HG02938 (cell line): Measurements from ENCODE around the gene FNTB.

Source experiments
- ATAC-seq: cut with Tn5 transposase; IDR thresholded peaks from one replicate; pipeline ENCODE4 v1.9.1; 2021; ENCODE audit warnings: mild to moderate bottlenecking, moderate library complexity; ENCODE audit not compliant: unreplicated experiment

FNTB gene

DNA sequence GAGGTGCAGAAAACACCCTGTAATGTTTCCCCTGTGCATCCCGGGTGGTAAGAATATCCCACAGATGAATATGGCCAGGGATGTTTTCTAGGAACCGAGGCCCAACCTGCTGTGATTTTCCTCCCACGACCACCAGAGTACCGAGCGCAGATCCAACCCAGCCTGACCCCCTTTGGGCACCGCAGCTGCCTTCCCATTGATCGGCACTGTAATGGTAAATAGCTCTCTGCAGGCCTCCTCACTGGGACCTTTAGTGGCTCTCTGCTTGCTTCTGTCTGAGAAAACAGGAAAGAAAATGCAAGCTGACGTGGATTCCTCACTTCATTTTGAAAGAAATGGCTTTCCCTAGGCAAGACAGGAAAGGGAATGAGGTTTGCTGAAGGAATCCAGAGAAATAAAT is 12.1 kb upstream of the FNTB start:
- no peak for ATAC-seq

GRCh38 chr14:64979336-64980074 is 7.2 kb upstream of the FNTB start:
- ATAC-seq, result no peak

DNA sequence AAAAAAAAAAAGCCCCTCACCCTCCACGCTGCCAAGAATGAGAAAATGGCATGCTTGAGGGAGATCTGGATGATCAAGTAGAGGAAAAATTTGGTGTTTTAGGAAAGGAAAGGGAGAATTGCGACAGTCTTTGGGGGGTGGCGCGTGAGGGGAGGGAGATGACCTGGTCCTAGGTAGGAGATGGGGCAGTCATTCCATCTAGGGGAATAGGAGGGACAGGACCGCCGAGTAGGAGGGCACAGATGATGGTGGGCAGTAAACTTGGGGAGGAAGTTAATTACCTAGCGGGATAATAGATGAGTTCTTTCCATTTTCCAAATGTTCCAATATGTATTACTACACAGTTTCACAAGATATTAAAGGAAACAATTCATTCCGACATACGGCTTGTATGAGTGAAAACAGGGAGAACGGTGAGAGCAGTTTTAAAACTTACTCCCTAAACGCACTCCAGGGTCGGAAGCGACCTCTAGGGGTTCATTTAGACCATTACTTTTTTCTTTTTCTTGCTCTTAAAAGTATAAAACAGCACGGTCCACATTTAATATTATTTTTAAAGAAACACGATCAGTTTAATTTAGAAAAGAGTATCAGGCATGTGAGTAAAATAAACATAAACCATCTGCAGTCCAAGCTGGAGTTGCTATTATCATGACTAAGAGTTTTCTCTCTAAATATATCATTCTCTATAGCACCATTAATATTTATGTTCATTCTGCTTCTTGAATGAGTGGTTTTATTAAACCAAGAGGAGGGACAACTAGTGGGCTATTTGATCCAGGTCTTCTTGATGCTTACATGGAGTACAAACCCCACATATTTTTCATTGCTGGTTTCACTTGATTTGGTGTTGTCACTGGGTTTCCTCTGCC is 3.0 kb upstream of the FNTB start:
- no peak for ATAC-seq

DNA sequence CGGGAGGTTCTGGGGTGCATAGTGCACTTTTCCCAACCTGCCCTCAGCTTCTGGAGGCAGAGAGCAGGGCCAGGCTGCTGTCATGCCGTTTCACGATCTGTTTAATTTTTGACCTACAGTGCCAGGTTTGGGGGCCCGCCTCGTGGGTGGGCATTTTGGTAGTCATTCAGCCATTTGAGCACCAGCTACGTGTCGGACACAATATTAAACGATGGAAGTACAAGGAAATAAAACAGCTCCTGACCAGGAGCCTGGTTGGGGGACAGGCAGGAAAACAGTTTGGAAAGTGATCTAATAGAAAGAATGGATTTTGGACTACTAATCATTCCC is 708 bp downstream of the FNTB start:
- no peak for ATAC-seq

GRCh38 chr14:64990296-64990695 is 3.6 kb downstream of the FNTB start:
- ATAC-seq, result no peak

GRCh38 chr14:64990939-64991338 is 4.2 kb downstream of the FNTB start:
- ATAC-seq, result no peak

DNA sequence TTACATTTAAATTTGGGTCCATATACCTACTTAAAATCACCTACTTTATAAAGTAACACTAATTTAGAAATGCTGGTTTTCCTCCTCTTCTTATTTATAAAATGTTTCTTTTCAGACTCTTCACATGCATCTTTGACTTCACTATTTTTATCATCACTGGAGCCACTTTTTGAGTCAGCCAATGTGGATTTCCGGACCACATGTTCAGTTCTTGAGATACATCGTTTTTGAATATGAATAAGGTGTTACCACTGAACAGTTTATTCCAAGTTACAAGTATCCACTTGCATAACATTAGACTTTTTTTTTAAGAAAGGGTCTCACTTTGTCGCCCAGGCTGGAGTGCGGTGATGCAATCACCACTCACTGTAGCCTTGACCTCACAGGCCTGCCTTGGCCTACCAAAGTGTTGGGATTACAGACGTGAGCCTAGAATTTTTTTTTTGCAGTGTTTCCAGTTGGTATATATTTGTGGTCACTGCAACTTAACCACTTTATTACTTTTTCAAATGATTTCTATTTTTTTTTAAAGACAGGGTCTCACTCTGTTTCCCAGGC is 5.7 kb downstream of the FNTB start:
- no peak for ATAC-seq

GRCh38 chr14:64993266-64993930 is 6.7 kb downstream of the FNTB start:
- no peak for ATAC-seq

GRCh38 chr14:64994540-64994939 is 7.8 kb downstream of the FNTB start:
- no peak for ATAC-seq

- no peak for ATAC-seq
Observed at GRCh38 chr14:64995291-64995690, 8.6 kb downstream of the FNTB start.

- ATAC-seq, result no peak
Observed at GRCh38 chr14:64997108-64997794, 10.6 kb downstream of the FNTB start.

DNA sequence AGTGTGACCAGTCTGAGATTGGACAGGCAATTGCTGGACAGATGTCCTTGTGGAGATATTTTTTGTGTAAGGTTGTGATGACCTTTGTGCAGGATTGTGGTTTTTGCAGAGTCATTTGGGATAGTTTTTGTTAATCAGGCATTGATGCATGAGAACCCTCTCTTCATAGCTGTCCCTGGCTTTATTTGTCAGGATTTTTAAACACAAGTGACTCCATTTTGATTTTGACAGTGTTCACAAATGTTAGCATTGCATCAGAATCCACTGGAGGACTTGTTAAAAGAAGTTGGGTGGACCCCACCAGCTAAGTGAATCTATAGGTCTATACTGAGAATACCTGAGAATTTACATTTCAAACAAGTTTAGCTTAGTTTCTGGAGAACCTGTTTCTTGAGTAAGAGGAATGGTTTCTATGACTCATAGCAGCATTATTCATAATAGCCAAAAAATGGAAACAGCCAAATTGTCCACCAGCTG is 11.8 kb downstream of the FNTB start:
- ATAC-seq, result peak; percentile 42

DNA sequence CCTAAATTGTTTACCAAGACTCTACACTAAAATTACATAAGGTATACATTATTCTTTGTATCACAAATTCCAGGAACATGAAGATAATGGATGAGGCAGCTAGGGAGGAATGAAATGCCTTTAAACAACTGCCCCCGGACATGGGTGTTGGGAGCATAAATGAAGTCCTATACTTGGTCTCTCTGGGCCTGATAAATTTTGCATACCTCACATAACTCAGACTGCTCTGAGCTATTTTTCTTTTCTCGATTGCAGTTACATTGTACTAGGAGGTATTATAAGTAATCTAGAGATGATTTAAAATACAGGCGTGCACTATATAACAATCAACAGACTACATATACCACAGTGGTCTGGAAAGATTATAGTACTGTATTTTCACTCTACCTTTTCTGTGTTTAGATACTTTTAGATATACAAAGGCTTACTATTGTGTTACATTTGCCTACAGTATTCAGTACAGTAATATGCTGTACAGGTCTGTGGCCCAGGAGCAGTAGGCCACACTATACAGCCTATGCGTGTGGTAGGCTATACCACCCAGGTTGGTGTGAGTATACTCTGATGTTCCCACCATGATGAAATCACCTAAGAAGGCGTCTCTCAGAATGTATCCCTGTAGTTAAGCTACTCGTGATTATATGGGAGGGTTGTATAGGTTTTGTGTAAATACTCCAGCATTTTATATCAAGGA is 14.3 kb downstream of the FNTB start:
- no peak for ATAC-seq

- no peak for ATAC-seq
Observed at GRCh38 chr14:65001723-65002122, 15.0 kb downstream of the FNTB start.

DNA sequence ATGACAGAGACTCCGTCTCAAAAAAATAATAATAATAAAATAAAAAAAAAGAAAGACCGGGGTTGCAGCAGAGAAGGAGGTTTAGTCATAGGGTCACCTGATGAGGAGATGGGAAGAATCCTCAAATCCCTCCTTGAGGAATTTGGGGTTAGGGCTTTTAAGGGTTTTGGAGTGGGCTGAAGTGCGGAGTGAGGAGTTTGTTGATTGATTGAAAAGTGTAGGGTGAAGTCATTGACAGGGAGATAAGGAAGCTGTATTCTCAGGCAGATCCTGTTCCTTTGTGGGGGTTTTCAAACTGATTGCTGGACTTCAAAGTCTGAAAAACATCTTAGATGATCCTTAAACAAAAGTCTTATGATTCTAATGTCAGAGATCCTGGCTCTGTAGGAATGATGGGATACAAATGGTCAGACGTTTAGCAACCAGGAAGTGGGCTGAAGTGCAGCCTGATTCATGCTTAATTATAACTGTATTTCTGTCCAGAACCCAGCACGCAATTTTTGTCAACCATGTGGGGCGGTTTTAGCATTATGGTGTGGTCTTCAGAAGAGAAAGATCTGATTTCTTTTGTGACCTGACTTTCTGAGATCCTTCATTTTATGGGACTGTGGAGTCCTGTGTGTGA is 16.0 kb downstream of the FNTB start:
- no peak for ATAC-seq

DNA sequence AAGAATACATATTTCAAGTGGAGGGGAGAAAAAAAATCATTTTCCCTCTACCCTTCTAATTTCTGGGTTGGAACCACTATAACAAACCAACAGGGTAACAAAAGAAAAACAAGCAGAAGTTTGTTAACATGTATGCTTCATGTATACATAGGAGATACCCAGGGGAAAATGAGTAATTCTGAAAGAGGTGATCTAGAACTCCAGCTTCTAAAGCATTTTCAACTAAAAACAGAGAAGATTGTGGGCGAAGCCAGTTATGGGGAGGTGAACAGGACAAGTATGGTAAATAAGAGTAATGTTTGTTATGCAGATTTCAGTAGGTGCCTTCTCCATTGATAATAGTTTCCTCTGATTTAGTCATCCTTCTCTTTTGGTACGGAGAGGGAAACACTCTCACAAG is 16.7 kb downstream of the FNTB start:
- peak; percentile 53 for ATAC-seq

GRCh38 chr14:65006261-65006721 is 19.6 kb downstream of the FNTB start:
- ATAC-seq, result no peak

GRCh38 chr14:65007202-65007601 is 20.5 kb downstream of the FNTB start:
- ATAC-seq, result no peak

DNA sequence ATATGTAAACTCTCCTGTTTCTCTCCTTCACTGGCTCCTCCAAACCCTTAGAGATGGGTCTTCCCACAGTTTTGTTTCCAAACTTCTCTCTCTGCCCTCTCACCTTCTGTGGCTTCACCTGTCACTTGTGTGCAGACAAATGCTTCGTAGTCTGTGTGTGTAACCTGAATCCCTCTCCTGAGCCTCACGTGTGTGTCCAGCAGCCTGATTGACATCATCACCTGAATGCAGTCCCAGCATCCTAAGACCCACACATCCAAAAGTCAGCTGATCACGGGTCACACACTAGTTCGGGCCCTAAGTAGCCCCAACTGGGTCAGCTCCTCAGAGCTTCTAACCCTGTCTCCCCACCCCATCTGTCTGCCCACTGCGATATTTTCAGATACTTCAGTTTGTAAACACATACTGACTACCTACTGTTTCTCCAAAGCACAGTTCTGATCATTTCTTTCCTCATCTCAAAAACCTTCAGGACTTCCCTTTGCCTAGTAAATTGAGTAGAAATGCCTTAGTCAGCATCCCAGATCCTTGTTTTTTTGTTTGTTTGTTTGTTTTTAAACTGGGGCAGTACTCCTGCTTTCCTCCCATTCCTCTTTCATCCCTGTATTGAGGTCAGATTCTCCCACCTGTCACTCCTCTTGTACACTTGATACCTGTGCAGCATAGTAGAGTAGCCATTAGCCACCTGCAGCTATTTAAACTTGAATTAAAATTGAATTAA is 23.7 kb downstream of the FNTB start:
- no peak for ATAC-seq
